Measurements from ENCODE around the gene CHCHD3.
A peak's percentile ranks its signal among the peaks of the same experiment; 100 is the strongest.

CHCHD3 gene

GRCh38 chr7:133102276-133103060 is 20.6 kb upstream of the CHCHD3 start:
- Histone ChIP-seq H3K4me3 (ENCODE audit: low read depth, low read length) (no peak overlapping the region), H3K27ac (ENCODE audit: extremely low read depth, low read depth, low read length) (no peak overlapping the region), H3K9me3 (ENCODE audit: control insufficient read depth, insufficient read depth, low read depth, low read length) (no peaks in the 10 kb centered on the region), H3K4me1 (ENCODE audit: control insufficient read depth, insufficient read depth, low read length) (no peaks in the 10 kb centered on the region), H3K36me3 (ENCODE audit: control insufficient read depth in 2 of 2, insufficient read depth in 1 of 2, low read length in 2 of 2) (no peaks in the 10 kb centered on the region)
- POLR2A ChIA-PET: interaction anchor here (0.5 kb wide), 1 partner anchor 345 kb away, joined by 3 read pairs; no protein-coding TSS in a partner anchor
- TF ChIP-seq ZNF660 (tag by site-specific recombination; IDR thresholded peaks at IDR 0.05): no peak
- CTCF ChIA-PET: interaction anchor here (0.6 kb wide), 1 partner anchor 81 kb away, joined by 3 read pairs; no protein-coding TSS in a partner anchor

- Histone ChIP-seq H3K27ac (ENCODE audit: extremely low read depth, low read depth, low read length) (no peak overlapping the region), H3K4me1 (ENCODE audit: control insufficient read depth, insufficient read depth, low read length) (no peaks in the 10 kb centered on the region), H3K4me3 (ENCODE audit: low read depth, low read length) (no peak overlapping the region), H3K9me3 (ENCODE audit: control insufficient read depth, insufficient read depth, low read depth, low read length) (no peaks in the 10 kb centered on the region), H3K36me3 (ENCODE audit: control insufficient read depth in 2 of 2, insufficient read depth in 1 of 2, low read length in 2 of 2) (no peaks in the 10 kb centered on the region)
- POLR2A ChIA-PET: no interaction called here
- CTCF ChIA-PET: no interaction called here
- TF ChIP-seq ZFHX2 (tag by site-specific recombination; conservative IDR thresholded peaks at IDR 0.05) (peak; percentile 36; the same call in 1 of the 2 replicates), ZNF449 (tag by site-specific recombination; IDR thresholded peaks at IDR 0.05) (peak; percentile 71), KLF1 (tag by site-specific recombination; IDR thresholded peaks at IDR 0.05) (peak; percentile 27; the same call in 1 of the 2 replicates), ZNF677 (tag by site-specific recombination; IDR thresholded peaks at IDR 0.05) (no peak), ZNF121 (tag by site-specific recombination; IDR thresholded peaks at IDR 0.05) (no peak), ZXDB (tag by site-specific recombination; IDR thresholded peaks at IDR 0.05) (no peak), SCRT2 (tag by site-specific recombination; IDR thresholded peaks at IDR 0.05) (no peak), BCL6B (tag by site-specific recombination; IDR thresholded peaks at IDR 0.05) (no peak), ZNF16 (tag by site-specific recombination; IDR thresholded peaks at IDR 0.05; ENCODE audit: low read depth) (no peak), ZNF596 (tag by site-specific recombination; IDR thresholded peaks at IDR 0.05) (no peak), ZNF202 (tag by site-specific recombination; IDR thresholded peaks at IDR 0.05; ENCODE audit: borderline replicate concordance) (no peak), EGR2 (tag by site-specific recombination; IDR thresholded peaks at IDR 0.05; ENCODE audit: low read depth) (peak; percentile 20; the same call in 1 of the 2 replicates)
Observed at GRCh38 chr7:133099633-133100286, 17.9 kb upstream of the CHCHD3 start.

GRCh38 chr7:133095119-133095671 is 13.3 kb upstream of the CHCHD3 start:
- CTCF ChIA-PET: interaction anchor here (1.1 kb wide), 1 partner anchor 339 kb away, joined by 4 read pairs; no protein-coding TSS in a partner anchor
- H3K36me3 ChIP-seq (ENCODE audit: control insufficient read depth in 2 of 2, insufficient read depth in 1 of 2, low read length in 2 of 2): no peaks in the 10 kb centered on the region
- no peak overlapping the region for H3K27ac ChIP-seq (ENCODE audit: extremely low read depth, low read depth, low read length)
- POLR2A ChIA-PET: no interaction called here
- no peaks in the 10 kb centered on the region for H3K9me3 ChIP-seq (ENCODE audit: control insufficient read depth, insufficient read depth, low read depth, low read length)
- H3K4me3 ChIP-seq (ENCODE audit: low read depth, low read length): no peak overlapping the region
- no peaks in the 10 kb centered on the region for H3K4me1 ChIP-seq (ENCODE audit: control insufficient read depth, insufficient read depth, low read length)
- no peak for TF ChIP-seq ZNF292 (tag by site-specific recombination; IDR thresholded peaks at IDR 0.05; ENCODE audit: borderline replicate concordance, low read depth)
- no peak for TF ChIP-seq KLF17 (tag by site-specific recombination; IDR thresholded peaks at IDR 0.05)
- no peak for TF ChIP-seq ZBTB21 (tag by site-specific recombination; IDR thresholded peaks at IDR 0.05)
- no peak for TF ChIP-seq ZNF777 (tag by site-specific recombination; IDR thresholded peaks at IDR 0.05; ENCODE audit: borderline replicate concordance)
- no peak for TF ChIP-seq ZNF280D (tag by site-specific recombination; IDR thresholded peaks at IDR 0.05)
- no peak for TF ChIP-seq PRDM6 (tag by site-specific recombination; IDR thresholded peaks at IDR 0.05)
- TF ChIP-seq ZSCAN16 (tag by site-specific recombination; IDR thresholded peaks at IDR 0.05): no peak
- TF ChIP-seq ZNF596 (tag by site-specific recombination; IDR thresholded peaks at IDR 0.05): no peak
